Vagina (tissue), 2 donors: ENCODE results near the gene ACOXL. TPM values are rescaled to one million over a fixed set of nuclear protein-coding genes. Genes with fewer than 3 reads are reported as not detected.

ENCODE experiments used
- DNase-seq, 2 donors: peaks; one replicate each; pipeline ENCODE4 v3.0.0-alpha.2; 2017; ENCODE audit errors: extremely low spot score in 2 of 2
- H3K27ac ChIP-seq: fragments of 200-600 bp; sonication (generic); one replicate; pipeline ENCODE4 v1.5.1; 2019
- H3K27me3 ChIP-seq: fragments of 200-600 bp; sonication (generic); one replicate; pipeline ENCODE4 v1.5.1; 2019
- H3K36me3 ChIP-seq, 2 donors: fragments of 200-600 bp; sonication (generic); one replicate each; pipeline ENCODE4 v1.5.1; 2017 to 2019
- H3K4me1 ChIP-seq: fragments of 200-600 bp; sonication (generic); one replicate; pipeline ENCODE4 v1.5.1; 2019
- H3K4me3 ChIP-seq, 2 donors: fragments of 200-600 bp; sonication (generic); 1 replicate in 1 of 2; 2 replicates in 1 of 2; pipeline ENCODE4 v1.5.1; 2016 to 2019
- H3K9me3 ChIP-seq: fragments of 200-600 bp; sonication (generic); one replicate; pipeline ENCODE4 v1.5.1; 2019
- POLR2A ChIP-seq, 2 donors: fragments of 450-650 bp; IDR thresholded peaks; one replicate each; pipeline ENCODE4 v1.6.1; 2017; ENCODE audit warnings: antibody characterized with exemption in 2 of 2, mild to moderate bottlenecking in 2 of 2, moderate library complexity in 2 of 2
- POLR2AphosphoS5 ChIP-seq, 2 donors: sonication (generic); formaldehyde crosslinking; IDR thresholded peaks; one replicate each; pipeline ENCODE4 v1.9.0; 2017; ENCODE audit warnings: antibody characterized with exemption in 2 of 2, mild to moderate bottlenecking in 2 of 2, low read depth in 1 of 2; ENCODE audit not compliant: insufficient read depth in 1 of 2
- intact Hi-C: fragments of 100-400 bp; cut with DNase I; formaldehyde crosslinking; loops from one replicate; pipeline ENCODE4 v1.15.1; 2023
- total RNA-seq: library from RNA; depleted of rRNA; stranded (reverse); fragments of >200 nt; gene quantifications from one replicate; pipeline ENCODE4 v1.2.3, GENCODE V29; 2016
- TF ChIP-seq, protein P1 (sequence below), 3 experiments: fragments of 450-650 bp in 2 of 3; fragments of 200-600 bp in 1 of 3; sonication (generic) in 1 of 3; IDR thresholded peaks; one replicate each; pipeline ENCODE4 v1.5.1; 2017 to 2019; ENCODE audit warnings: antibody characterized with exemption in 3 of 3, mild to moderate bottlenecking in 2 of 3, moderate library complexity in 2 of 3

Gene ACOXL
- total RNA-seq, 1 donor from 2014 or later: not detected

DNA sequence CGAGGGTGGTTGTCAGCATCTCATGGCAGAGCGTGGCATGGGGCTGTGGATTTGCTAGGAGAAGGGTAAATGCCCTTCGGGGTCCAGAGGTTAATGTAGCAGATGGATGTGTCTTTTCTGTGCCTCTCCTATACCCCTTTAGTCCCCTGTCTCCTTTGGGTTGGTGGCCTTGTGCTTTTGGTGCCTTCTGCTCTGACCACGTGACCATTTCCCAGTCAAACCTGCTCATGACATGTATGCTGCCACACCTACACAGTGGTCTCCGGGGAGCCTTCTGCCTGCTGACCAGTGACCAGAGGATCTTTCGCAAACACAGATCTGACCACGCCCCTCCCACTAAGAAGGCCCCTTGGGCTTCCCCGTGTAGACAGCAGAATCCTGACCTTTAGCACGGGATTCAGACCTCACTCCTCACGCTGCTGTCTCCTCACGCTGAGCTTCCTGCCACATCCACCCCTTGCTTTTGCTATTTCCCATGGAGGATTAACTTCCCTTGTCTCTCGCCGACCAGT, 116.2 kb downstream of the ACOXL start:
- no peaks in the 10 kb centered on the region for H3K27me3 ChIP-seq
- H3K27ac ChIP-seq: no peak overlapping the region
- intact Hi-C loops: no loop called here
- DNase-seq: no peak
- no peaks in the 10 kb centered on the region for H3K9me3 ChIP-seq
- H3K36me3 ChIP-seq: no peaks in the 10 kb centered on the region
- TF ChIP-seq POLR2A (IDR thresholded peaks at IDR 0.05) (no peak), POLR2AphosphoS5 (IDR thresholded peaks at IDR 0.05; ENCODE audit: insufficient read depth in 1 of 2, low read depth in 1 of 2) (no peak)
- TF ChIP-seq, protein P1, sequence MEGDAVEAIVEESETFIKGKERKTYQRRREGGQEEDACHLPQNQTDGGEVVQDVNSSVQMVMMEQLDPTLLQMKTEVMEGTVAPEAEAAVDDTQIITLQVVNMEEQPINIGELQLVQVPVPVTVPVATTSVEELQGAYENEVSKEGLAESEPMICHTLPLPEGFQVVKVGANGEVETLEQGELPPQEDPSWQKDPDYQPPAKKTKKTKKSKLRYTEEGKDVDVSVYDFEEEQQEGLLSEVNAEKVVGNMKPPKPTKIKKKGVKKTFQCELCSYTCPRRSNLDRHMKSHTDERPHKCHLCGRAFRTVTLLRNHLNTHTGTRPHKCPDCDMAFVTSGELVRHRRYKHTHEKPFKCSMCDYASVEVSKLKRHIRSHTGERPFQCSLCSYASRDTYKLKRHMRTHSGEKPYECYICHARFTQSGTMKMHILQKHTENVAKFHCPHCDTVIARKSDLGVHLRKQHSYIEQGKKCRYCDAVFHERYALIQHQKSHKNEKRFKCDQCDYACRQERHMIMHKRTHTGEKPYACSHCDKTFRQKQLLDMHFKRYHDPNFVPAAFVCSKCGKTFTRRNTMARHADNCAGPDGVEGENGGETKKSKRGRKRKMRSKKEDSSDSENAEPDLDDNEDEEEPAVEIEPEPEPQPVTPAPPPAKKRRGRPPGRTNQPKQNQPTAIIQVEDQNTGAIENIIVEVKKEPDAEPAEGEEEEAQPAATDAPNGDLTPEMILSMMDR (IDR thresholded peaks at IDR 0.05): no peak
- H3K4me1 ChIP-seq: peaks cover 4% of the 10 kb centered on the region
- no peak overlapping the region for H3K4me3 ChIP-seq

DNA sequence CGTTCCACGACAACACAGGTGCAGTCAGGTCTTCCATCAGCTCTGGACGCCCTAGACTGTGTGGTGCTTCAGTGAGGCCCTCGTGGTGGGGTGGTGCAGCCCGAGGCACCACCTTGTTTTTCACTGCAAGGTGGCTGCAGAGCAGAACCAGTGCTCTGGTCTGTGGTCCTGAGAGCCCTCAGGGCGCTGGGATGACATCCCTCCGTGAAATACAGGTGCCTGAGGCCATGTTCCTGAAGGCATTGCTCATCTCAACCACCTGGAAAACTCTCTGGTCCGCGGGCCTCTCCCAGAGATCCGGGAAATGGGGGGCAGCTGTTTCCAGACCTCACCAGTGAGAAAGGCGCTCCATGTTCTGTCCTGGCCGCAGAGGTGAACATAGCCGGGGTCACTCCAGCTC, 119.2 kb downstream of the ACOXL start:
- TF ChIP-seq POLR2A (IDR thresholded peaks at IDR 0.05): no peak
- intact Hi-C loops: no loop called here
- no peak for DNase-seq
- Histone ChIP-seq H3K27ac (no peak overlapping the region), H3K4me1 (peaks cover 4% of the 10 kb centered on the region), H3K9me3 (no peaks in the 10 kb centered on the region), H3K27me3 (no peaks in the 10 kb centered on the region), H3K4me3 (no peak overlapping the region), H3K36me3 (no peaks in the 10 kb centered on the region)

DNA sequence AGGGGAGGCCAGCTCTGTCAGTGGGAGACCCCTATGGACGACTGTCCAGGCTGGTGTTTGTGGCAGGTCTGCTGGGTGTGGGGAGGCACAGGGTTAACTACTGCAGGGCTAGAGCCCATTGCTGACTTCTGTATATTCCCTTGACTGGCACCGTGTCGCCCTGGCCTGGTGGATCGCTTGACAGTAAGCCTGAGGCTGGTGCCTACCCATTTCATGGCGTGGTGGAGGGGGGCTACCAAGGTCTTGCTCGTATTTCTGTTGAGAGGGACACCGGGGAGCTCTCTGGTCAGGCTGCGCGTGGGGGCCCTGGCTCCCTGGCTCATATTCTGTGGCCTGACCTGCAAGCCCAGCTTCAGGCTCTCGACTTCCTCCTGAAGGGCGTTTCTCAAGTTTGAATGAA, 119.7 kb downstream of the ACOXL start:
- Histone ChIP-seq H3K27ac (no peak overlapping the region), H3K27me3 (no peaks in the 10 kb centered on the region), H3K36me3 (no peaks in the 10 kb centered on the region), H3K9me3 (no peaks in the 10 kb centered on the region), H3K4me1 (peaks cover 4% of the 10 kb centered on the region), H3K4me3 (no peak overlapping the region)
- intact Hi-C loops: no loop called here
- no peak for DNase-seq
- TF ChIP-seq POLR2AphosphoS5 (IDR thresholded peaks at IDR 0.05; ENCODE audit: insufficient read depth in 1 of 2, low read depth in 1 of 2) (no peak), POLR2A (IDR thresholded peaks at IDR 0.05) (no peak)
- TF ChIP-seq, protein P1 (IDR thresholded peaks at IDR 0.05): no peak

DNA sequence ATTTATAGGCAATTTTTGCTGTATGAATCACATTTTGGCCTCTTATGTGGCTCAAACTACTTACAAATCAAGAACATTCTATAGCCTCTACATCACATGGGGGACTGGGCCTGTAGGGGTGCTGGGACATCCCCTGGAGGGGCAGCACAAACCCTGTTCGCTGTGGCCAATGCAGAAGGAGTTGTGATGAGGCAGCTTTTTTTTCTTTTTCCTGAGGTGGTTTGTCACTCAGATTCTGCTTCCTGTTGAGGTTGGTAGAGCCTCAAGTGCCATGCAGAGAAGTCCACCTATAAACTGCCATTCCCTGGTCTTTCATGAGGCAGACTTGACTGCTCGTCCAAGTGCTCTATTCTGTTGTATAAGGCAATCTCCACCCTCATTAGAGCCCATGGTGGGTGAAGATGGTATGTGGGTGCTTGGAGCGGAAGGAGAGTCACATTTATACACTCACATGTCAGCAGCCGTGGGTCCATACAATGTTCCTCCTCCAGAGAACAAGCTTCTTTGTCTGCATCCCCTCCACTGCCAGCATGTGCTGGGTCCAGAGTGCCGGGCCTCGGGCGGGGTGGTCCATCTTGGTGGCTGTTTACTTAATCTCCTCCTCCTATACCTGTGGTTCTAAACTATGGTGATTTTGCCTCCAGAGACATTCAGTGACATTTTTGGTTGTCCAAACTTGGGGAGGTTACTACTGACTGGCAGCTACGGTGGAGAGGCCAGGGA, 120.3 kb downstream of the ACOXL start:
- Histone ChIP-seq H3K27me3 (no peaks in the 10 kb centered on the region), H3K4me3 (no peak overlapping the region), H3K4me1 (peaks cover 4% of the 10 kb centered on the region), H3K36me3 (no peaks in the 10 kb centered on the region), H3K27ac (no peak overlapping the region), H3K9me3 (no peaks in the 10 kb centered on the region)
- intact Hi-C loops: no loop called here
- DNase-seq: no peak
- TF ChIP-seq POLR2AphosphoS5 (IDR thresholded peaks at IDR 0.05; ENCODE audit: insufficient read depth in 1 of 2, low read depth in 1 of 2): no peak
- no peak for TF ChIP-seq POLR2A (IDR thresholded peaks at IDR 0.05)
- TF ChIP-seq, protein P1 (IDR thresholded peaks at IDR 0.05): no peak

DNA sequence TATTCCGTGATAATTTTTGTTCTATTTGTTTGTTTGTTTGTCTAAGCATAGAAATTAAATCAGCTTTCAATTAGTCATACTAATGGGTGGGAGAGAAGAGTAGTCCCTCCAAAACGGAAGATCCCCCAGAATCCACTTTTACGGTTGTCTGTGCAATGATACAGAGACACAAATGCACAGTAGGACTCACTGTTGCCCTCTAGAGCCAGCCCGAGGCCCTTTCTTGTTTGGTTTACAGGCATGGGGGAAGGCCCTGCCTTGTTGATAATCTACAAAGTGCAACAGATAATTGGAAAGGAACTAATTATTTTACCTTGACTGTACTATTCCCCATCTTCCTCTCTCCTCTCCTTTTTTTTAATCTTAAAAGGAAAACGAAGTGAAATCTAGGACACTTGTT, 121.1 kb downstream of the ACOXL start:
- Histone ChIP-seq H3K36me3 (no peaks in the 10 kb centered on the region), H3K27ac (no peak overlapping the region), H3K27me3 (no peaks in the 10 kb centered on the region), H3K4me3 (no peak overlapping the region), H3K9me3 (no peaks in the 10 kb centered on the region), H3K4me1 (peaks cover 5% of the 10 kb centered on the region)
- TF ChIP-seq POLR2A (IDR thresholded peaks at IDR 0.05) (no peak), POLR2AphosphoS5 (IDR thresholded peaks at IDR 0.05; ENCODE audit: insufficient read depth in 1 of 2, low read depth in 1 of 2) (no peak)
- TF ChIP-seq, protein P1 (IDR thresholded peaks at IDR 0.05): no peak
- intact Hi-C loops: no loop called here
- DNase-seq: no peak
